Measurements from ENCODE around the gene TMEM117. TPM values are rescaled to one million over a fixed set of nuclear protein-coding genes. Genes with fewer than 3 reads are reported as not detected.

Gene TMEM117
- total RNA-seq, 1 donor, result 22.4 TPM

DNA sequence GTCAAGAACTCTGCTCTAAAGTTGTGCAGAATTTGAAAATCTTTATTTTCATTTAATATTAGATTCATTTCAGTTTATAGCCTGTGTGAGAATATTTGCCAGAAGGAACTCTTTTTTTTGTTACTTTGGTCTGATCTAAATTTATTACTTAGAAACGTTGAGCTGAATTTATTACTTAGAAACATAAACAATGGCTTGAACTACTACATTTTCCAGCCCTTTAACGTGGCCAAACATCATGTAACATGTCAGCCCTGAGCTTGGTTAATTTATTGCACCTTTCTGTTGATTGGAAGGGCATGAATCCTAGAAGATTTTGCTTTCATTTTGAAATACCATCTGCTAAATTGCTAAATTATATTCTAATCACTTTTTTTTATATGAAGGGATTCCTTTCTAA, 241.4 kb downstream of the TMEM117 start:
- H3K36me3 ChIP-seq (ENCODE audit: insufficient read depth, low read length), result no peaks in the 10 kb centered on the region
- H3K9me3 ChIP-seq (ENCODE audit: low read depth, low read length), result no peaks in the 10 kb centered on the region
- no peaks in the 10 kb centered on the region for H3K27me3 ChIP-seq (ENCODE audit: insufficient read depth, low read length)
- H3K27ac ChIP-seq (ENCODE audit: low read depth, low read length), result no peak overlapping the region
- DNase-seq (ENCODE audit: insufficient read length, low spot score, missing footprints), result no peak
- no peaks in the 10 kb centered on the region for H4K20me1 ChIP-seq (ENCODE audit: insufficient read depth, low read length)
- TF ChIP-seq, protein P1, sequence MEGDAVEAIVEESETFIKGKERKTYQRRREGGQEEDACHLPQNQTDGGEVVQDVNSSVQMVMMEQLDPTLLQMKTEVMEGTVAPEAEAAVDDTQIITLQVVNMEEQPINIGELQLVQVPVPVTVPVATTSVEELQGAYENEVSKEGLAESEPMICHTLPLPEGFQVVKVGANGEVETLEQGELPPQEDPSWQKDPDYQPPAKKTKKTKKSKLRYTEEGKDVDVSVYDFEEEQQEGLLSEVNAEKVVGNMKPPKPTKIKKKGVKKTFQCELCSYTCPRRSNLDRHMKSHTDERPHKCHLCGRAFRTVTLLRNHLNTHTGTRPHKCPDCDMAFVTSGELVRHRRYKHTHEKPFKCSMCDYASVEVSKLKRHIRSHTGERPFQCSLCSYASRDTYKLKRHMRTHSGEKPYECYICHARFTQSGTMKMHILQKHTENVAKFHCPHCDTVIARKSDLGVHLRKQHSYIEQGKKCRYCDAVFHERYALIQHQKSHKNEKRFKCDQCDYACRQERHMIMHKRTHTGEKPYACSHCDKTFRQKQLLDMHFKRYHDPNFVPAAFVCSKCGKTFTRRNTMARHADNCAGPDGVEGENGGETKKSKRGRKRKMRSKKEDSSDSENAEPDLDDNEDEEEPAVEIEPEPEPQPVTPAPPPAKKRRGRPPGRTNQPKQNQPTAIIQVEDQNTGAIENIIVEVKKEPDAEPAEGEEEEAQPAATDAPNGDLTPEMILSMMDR (IDR thresholded peaks at IDR 0.05; ENCODE audit: extremely low read depth, low read depth, low read length), result no peak
- H3K79me2 ChIP-seq (ENCODE audit: insufficient read depth, low read length), result no peaks in the 10 kb centered on the region
- no peak overlapping the region for H3K4me2 ChIP-seq (ENCODE audit: insufficient read depth, low read length)
- H2AFZ ChIP-seq (ENCODE audit: low read length), result no peak overlapping the region
- no peaks in the 10 kb centered on the region for H3K4me1 ChIP-seq (ENCODE audit: insufficient read depth, low read length)
- H3K4me3 ChIP-seq (ENCODE audit: insufficient read depth, low read length), result no peak overlapping the region

DNA sequence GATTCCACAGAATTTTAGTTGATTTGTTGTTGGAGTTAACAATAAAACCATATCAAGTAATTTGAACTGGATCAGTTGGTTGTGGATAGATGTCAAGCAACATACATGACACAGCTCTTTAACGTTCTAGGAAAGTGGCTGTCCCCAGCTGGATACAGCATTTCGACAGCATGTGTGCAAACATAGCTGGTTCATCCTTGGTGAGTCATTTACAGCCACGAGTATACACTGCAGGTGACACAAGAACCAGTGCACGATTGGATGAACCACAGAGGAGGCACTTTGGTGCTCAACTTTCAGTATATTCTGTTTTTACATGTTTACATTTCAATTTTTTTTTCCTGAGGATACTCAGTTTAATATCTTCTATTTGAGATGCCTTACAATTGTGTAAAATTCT, 242.4 kb downstream of the TMEM117 start:
- H3K27me3 ChIP-seq (ENCODE audit: insufficient read depth, low read length), result no peaks in the 10 kb centered on the region

DNA sequence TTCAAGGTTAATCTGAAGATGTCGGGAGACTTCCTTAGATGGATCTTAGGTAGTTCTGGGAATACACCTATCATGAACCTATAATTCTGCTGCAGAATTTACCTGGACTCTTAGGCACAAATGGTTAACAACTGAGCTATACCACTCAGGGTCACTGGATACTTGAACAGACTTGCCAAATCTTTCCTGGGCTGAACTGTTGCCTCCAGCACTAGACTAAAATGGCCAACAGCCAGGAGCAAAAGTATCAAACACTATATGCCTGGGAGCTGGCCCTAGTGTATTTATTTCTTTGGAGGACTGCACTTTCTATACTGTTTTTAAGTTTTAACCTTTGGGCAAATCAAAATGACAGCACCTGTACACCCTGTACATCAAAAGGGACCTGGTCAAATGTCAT, 252.8 kb downstream of the TMEM117 start:
- H3K4me2 ChIP-seq (ENCODE audit: insufficient read depth, low read length), result no peak overlapping the region
- no peak overlapping the region for H3K4me3 ChIP-seq (ENCODE audit: insufficient read depth, low read length)
- H3K4me1 ChIP-seq (ENCODE audit: insufficient read depth, low read length), result no peaks in the 10 kb centered on the region
- TF ChIP-seq, protein P1 (IDR thresholded peaks at IDR 0.05; ENCODE audit: extremely low read depth, low read depth, low read length), result no peak
- H3K79me2 ChIP-seq (ENCODE audit: insufficient read depth, low read length), result no peaks in the 10 kb centered on the region
- DNase-seq (ENCODE audit: insufficient read length, low spot score, missing footprints), result no peak
- no peaks in the 10 kb centered on the region for H4K20me1 ChIP-seq (ENCODE audit: insufficient read depth, low read length)
- H3K27ac ChIP-seq (ENCODE audit: low read depth, low read length), result no peak overlapping the region
- no peaks in the 10 kb centered on the region for H3K27me3 ChIP-seq (ENCODE audit: insufficient read depth, low read length)
- no peak overlapping the region for H2AFZ ChIP-seq (ENCODE audit: low read length)
- H3K9me3 ChIP-seq (ENCODE audit: low read depth, low read length), result no peaks in the 10 kb centered on the region
- H3K36me3 ChIP-seq (ENCODE audit: insufficient read depth, low read length), result no peaks in the 10 kb centered on the region

More for the DNA sequence above, 242.4 kb downstream of the TMEM117 start:
- Histone ChIP-seq H4K20me1 (ENCODE audit: insufficient read depth, low read length) (no peaks in the 10 kb centered on the region), H3K4me3 (ENCODE audit: insufficient read depth, low read length) (no peak overlapping the region), H3K79me2 (ENCODE audit: insufficient read depth, low read length) (no peaks in the 10 kb centered on the region), H3K9me3 (ENCODE audit: low read depth, low read length) (no peaks in the 10 kb centered on the region), H3K27ac (ENCODE audit: low read depth, low read length) (no peak overlapping the region), H3K4me1 (ENCODE audit: insufficient read depth, low read length) (no peaks in the 10 kb centered on the region), H3K4me2 (ENCODE audit: insufficient read depth, low read length) (no peak overlapping the region), H3K36me3 (ENCODE audit: insufficient read depth, low read length) (no peaks in the 10 kb centered on the region), H2AFZ (ENCODE audit: low read length) (no peak overlapping the region)
- TF ChIP-seq, protein P1 (IDR thresholded peaks at IDR 0.05; ENCODE audit: extremely low read depth, low read depth, low read length), result no peak
- DNase-seq (ENCODE audit: insufficient read length, low spot score, missing footprints), result no peak

DNA sequence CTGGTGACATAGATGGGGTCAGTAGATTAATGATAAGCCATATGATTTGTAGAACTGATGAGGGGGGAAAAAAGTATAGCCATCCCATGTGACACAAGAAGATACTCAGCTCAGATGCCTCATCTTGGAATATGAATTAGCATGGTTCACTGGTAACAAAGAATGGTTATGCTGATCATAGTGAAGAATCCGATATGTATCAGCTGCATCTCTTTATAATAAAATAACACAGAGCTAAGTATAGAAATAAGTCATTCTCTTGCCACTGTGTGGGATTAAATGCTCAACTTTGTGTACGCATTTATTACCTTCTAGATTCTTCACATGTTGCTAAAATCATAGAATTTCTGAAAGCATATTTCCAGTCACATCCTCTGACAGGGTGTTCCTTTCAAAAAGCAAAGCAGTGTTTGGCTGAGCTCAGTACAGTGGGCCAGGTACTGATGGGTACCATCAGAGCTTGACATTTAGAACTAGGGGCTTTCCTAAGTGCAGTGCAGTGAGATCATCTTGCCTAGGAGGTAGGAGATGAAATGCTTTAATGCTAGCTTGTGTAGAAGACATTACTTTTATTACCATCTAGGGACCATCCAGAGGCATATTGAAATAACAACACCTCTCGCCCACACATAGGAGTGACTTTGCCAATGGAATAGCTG, 256.2 kb downstream of the TMEM117 start:
- no peak overlapping the region for H3K4me2 ChIP-seq (ENCODE audit: insufficient read depth, low read length)
- no peaks in the 10 kb centered on the region for H4K20me1 ChIP-seq (ENCODE audit: insufficient read depth, low read length)
- no peak overlapping the region for H3K4me3 ChIP-seq (ENCODE audit: insufficient read depth, low read length)
- no peak overlapping the region for H3K27ac ChIP-seq (ENCODE audit: low read depth, low read length)
- H3K4me1 ChIP-seq (ENCODE audit: insufficient read depth, low read length), result no peaks in the 10 kb centered on the region
- H2AFZ ChIP-seq (ENCODE audit: low read length), result no peak overlapping the region
- TF ChIP-seq, protein P1 (IDR thresholded peaks at IDR 0.05; ENCODE audit: extremely low read depth, low read depth, low read length), result no peak
- H3K36me3 ChIP-seq (ENCODE audit: insufficient read depth, low read length), result no peaks in the 10 kb centered on the region
- H3K27me3 ChIP-seq (ENCODE audit: insufficient read depth, low read length), result no peaks in the 10 kb centered on the region
- DNase-seq (ENCODE audit: insufficient read length, low spot score, missing footprints), result no peak
- no peaks in the 10 kb centered on the region for H3K9me3 ChIP-seq (ENCODE audit: low read depth, low read length)
- no peaks in the 10 kb centered on the region for H3K79me2 ChIP-seq (ENCODE audit: insufficient read depth, low read length)

Measured in osteoblast (primary cell).